B cell (primary cell): Measurements from ENCODE around the gene ACBD4.

ENCODE experiments used
- EZH2 ChIP-seq: IDR thresholded peaks from 2 replicates; pipeline ENCODE4 v1.6.1; 2012; ENCODE audit warnings: borderline replicate concordance, low read depth, mild to moderate bottlenecking, moderate library complexity, low read length; ENCODE audit not compliant: insufficient read depth, poor library complexity, severe bottlenecking
- TF ChIP-seq, protein P1 (sequence below): fragments of 200-600 bp; IDR thresholded peaks from one replicate; pipeline ENCODE4 v1.8.0; 2022; ENCODE audit warnings: antibody characterized with exemption, mild to moderate bottlenecking

DNA sequence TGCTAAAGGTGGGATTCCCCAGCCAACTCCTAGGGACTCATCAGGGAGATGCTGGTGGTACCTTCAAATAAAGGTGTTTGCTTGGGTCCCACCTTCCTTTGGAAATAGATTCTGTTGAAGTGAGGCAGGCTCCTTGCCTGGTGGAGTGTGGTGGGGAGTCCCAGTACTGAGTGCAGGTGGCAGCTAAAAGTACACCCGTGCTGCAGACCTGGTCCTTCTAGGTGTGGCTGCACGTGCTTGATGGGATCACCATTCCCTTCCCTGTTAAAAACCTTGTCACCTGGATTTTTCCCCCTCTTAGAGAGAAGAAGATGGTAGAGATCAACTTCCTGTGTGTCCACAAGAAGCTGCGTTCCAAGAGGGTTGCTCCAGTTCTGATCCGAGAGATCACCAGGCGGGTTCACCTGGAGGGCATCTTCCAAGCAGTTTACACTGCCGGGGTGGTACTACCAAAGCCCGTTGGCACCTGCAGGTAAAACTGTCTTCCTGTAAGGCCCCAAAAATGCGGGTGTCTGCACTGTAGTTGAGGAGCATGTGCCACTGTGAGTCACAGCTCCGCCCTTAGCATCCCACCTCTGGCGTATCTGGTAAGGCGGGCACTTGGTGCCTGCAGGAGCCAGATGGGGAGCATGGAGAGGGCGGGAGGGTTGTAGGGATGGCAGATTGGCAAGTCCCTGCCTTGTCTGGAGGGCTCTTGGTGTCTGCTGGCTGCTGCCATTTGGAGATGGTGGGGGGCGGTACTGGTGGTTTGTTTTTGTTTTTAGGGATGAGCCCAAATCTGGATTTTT is 37.2 kb upstream of the ACBD4 start:
- no peak for TF ChIP-seq EZH2
- TF ChIP-seq, protein P1, sequence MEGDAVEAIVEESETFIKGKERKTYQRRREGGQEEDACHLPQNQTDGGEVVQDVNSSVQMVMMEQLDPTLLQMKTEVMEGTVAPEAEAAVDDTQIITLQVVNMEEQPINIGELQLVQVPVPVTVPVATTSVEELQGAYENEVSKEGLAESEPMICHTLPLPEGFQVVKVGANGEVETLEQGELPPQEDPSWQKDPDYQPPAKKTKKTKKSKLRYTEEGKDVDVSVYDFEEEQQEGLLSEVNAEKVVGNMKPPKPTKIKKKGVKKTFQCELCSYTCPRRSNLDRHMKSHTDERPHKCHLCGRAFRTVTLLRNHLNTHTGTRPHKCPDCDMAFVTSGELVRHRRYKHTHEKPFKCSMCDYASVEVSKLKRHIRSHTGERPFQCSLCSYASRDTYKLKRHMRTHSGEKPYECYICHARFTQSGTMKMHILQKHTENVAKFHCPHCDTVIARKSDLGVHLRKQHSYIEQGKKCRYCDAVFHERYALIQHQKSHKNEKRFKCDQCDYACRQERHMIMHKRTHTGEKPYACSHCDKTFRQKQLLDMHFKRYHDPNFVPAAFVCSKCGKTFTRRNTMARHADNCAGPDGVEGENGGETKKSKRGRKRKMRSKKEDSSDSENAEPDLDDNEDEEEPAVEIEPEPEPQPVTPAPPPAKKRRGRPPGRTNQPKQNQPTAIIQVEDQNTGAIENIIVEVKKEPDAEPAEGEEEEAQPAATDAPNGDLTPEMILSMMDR: no peak
